ENCODE results near the gene CCDC190. TPM values are rescaled to one million over a fixed set of nuclear protein-coding genes. Genes with fewer than 3 reads are reported as not detected.

Gene CCDC190
- polyA plus RNA-seq, 1 of the 3 experiments (the other 2 are of a cell fraction): 0.21 TPM

Other genes starting within 250 kb of the CCDC190 start
- gene DDR2, start 228.7 kb downstream of the CCDC190 start, polyA plus RNA-seq (2012; rRNA removed): 34.0 and 55.4 TPM in 2 replicates
- gene HSD17B7, start 70.5 kb downstream of the CCDC190 start, polyA plus RNA-seq (2012; rRNA removed): 12.0 and 14.5 TPM in 2 replicates
- 124 and 193 TPM in 2 replicates for gene RGS4, start 208.2 kb upstream of the CCDC190 start, polyA plus RNA-seq (2012; rRNA removed)

Measured in SK-N-SH (cell line).